ENCODE results near the gene DMC1. TPM values are rescaled to one million over a fixed set of nuclear protein-coding genes. Genes with fewer than 3 reads are reported as not detected.

DMC1 gene
- total RNA-seq, 1 experiment from 2014 or later: 6.8 TPM

DNA sequence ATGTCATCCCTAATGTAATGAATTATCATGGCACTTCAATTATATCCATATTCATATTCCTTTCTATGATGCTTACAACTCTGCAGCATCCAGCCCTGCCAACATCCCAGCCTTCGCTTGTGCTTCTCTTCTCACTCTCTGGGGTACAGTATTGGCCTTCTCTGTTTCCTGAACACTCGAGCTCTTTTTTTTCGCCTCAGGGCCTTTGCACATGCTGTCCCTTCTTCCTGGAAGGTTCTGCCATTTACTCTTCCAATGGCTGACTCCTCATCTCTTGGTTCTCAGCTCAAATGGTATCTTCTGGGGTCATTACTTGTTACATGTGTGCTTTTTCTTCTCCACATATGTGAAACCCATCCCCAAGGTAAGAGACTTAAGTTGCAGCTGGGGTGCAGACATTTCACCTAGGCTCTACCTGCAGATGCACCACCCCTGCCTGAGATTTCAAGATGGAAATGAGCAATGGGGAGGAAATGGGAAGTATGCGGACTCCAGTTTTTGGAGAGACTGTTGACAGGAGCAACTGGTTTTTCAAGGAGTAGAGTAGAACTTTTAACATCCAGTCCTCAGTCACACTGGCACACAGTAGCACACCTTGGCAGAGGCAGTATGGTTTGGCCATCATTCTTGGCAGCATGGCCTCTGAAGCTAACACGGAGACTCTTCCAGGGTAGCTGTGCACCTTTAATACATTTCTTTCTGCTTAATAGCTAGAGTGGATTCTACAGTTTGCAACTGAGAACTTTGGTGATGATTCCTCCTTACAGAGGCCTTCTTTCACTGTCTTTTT lies 42.4 kb upstream of the DMC1 start:
- H3K79me1 ChIP-seq (ENCODE audit: insufficient read depth, low read depth, low read length, poor library complexity, severe bottlenecking): no peaks in the 10 kb centered on the region
- peaks cover 2% of the 10 kb centered on the region; the same call in 1 of the 2 replicates for H3K27me3 Mint-ChIP-seq (ENCODE audit: low read depth)
- H3K56ac ChIP-seq (ENCODE audit: insufficient read length, low read depth, low read length): no peak overlapping the region
- no peak overlapping the region for H3K14ac ChIP-seq (ENCODE audit: insufficient read depth, low read length)
- H3K18ac ChIP-seq (ENCODE audit: insufficient read length, low read depth, low read length): no peak overlapping the region
- no peaks in the 10 kb centered on the region for H3K79me2 ChIP-seq (ENCODE audit: insufficient read depth, low read length)
- H3K4me2 ChIP-seq (ENCODE audit: insufficient read depth, insufficient read length, low read length): no peak overlapping the region
- no peak overlapping the region for H3K9ac ChIP-seq (ENCODE audit: extremely low read depth, insufficient read length, low read length)
- H3K9me3 ChIP-seq (ENCODE audit: control insufficient read depth, low read depth, low read length): no peaks in the 10 kb centered on the region
- no peaks in the 10 kb centered on the region for H3K23me2 ChIP-seq (ENCODE audit: insufficient read length, low read depth, low read length, poor library complexity, severe bottlenecking)
- H3K9me3 Mint-ChIP-seq: no peaks in the 10 kb centered on the region
- no peak overlapping the region for H3K4me3 Mint-ChIP-seq
- no peak overlapping the region for H3T11ph ChIP-seq (ENCODE audit: low read length)
- H2BK20ac ChIP-seq (ENCODE audit: low read depth, low read length, poor library complexity, severe bottlenecking): no peak overlapping the region
- no peak overlapping the region for H2BK120ac ChIP-seq (ENCODE audit: low read depth, low read length, poor library complexity, severe bottlenecking)
- H2BK5ac ChIP-seq (ENCODE audit: insufficient read length, low read length): no peak overlapping the region
- H3K36me3 Mint-ChIP-seq (ENCODE audit: insufficient read depth in 1 of 3, low read depth in 3 of 3): peaks cover 8 to 27% (median 17%) of the 10 kb centered on the region in 3 experiments; a peak in 6 of 7 replicates
- no peak overlapping the region for H2AK5ac ChIP-seq (ENCODE audit: insufficient read length, low read length)
- no peak overlapping the region for H3K27ac ChIP-seq (ENCODE audit: insufficient read length, low read depth, low read length)
- no peak for DNase-seq
- H3K4me1 Mint-ChIP-seq: peaks cover 8 to 13% of the 10 kb centered on the region in 2 experiments
- no peak overlapping the region for H4K5ac ChIP-seq (ENCODE audit: insufficient read length, low read depth, low read length)
- H3K23ac ChIP-seq (ENCODE audit: insufficient read length, low read depth, low read length): no peak overlapping the region
- H3K27ac Mint-ChIP-seq: no peak overlapping the region; a peak in 1 of 7 replicates
- H2AFZ ChIP-seq (ENCODE audit: low read length): no peak overlapping the region
- no peak overlapping the region for H4K8ac ChIP-seq (replicated peaks; ENCODE audit: insufficient read length, low read depth, low read length)
- TF ChIP-seq, protein P1, sequence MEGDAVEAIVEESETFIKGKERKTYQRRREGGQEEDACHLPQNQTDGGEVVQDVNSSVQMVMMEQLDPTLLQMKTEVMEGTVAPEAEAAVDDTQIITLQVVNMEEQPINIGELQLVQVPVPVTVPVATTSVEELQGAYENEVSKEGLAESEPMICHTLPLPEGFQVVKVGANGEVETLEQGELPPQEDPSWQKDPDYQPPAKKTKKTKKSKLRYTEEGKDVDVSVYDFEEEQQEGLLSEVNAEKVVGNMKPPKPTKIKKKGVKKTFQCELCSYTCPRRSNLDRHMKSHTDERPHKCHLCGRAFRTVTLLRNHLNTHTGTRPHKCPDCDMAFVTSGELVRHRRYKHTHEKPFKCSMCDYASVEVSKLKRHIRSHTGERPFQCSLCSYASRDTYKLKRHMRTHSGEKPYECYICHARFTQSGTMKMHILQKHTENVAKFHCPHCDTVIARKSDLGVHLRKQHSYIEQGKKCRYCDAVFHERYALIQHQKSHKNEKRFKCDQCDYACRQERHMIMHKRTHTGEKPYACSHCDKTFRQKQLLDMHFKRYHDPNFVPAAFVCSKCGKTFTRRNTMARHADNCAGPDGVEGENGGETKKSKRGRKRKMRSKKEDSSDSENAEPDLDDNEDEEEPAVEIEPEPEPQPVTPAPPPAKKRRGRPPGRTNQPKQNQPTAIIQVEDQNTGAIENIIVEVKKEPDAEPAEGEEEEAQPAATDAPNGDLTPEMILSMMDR (conservative IDR thresholded peaks at IDR 0.05): no peak
- H2BK12ac ChIP-seq (ENCODE audit: insufficient read length, low read depth, low read length): no peak overlapping the region
- H3K27me3 ChIP-seq (ENCODE audit: insufficient read depth, low read length): no peaks in the 10 kb centered on the region; the same call in 1 of the 2 replicates
- no peak overlapping the region for H3K4ac ChIP-seq (ENCODE audit: low read depth, low read length)
- no peak overlapping the region for H2BK15ac ChIP-seq (ENCODE audit: low read depth, low read length)
- H4K20me1 ChIP-seq (ENCODE audit: control insufficient read depth, insufficient read depth, insufficient read length): no peaks in the 10 kb centered on the region
- WGBS (ENCODE audit: extremely low coverage, insufficient read length, low lambda C conversion rate): no CpG with 5 or more reads among the region's 5 CpGs
- H3K4me1 ChIP-seq (ENCODE audit: insufficient read depth, low read length): 0 out of 2 replicates have a peak, but pooled peaks cover 2% of the 10 kb centered on the region
- no peak overlapping the region for H4K91ac ChIP-seq (ENCODE audit: insufficient read length, low read depth, low read length)
